Neural cell (in vitro differentiated cells): ENCODE measurements around the gene KCTD10. TPM values are rescaled to one million over a fixed set of nuclear protein-coding genes. Genes with fewer than 3 reads are reported as not detected.
A peak's percentile ranks its signal among the peaks of the same experiment; 100 is the strongest.

Experiments used
- H2AFZ ChIP-seq: fragments of 200-600, 300-800 bp; sonication (generic), shearing (Covaris generic); 2 replicates; pipeline ENCODE4 v1.6.0; 2014; ENCODE audit warnings: low read depth, mild to moderate bottlenecking, antibody characterized with exemption, low read length, moderate library complexity
- H3F3A ChIP-seq: fragments of 200-600 bp; shearing (Covaris generic); 2 replicates; pipeline ENCODE4 v1.6.1; 2016; ENCODE audit warnings: mild to moderate bottlenecking, moderate library complexity, mixed read lengths, antibody characterized with exemption, low read length; ENCODE audit not compliant: insufficient read depth, poor library complexity, severe bottlenecking
- H3K27ac ChIP-seq: fragments of 200-600, 300-800 bp; sonication (generic), shearing (Covaris generic); 2 replicates; pipeline ENCODE4 v1.5.1; 2014; ENCODE audit warnings: mild to moderate bottlenecking, low read length, moderate library complexity
- H3K27me3 ChIP-seq: fragments of 300-800, 200-600 bp; sonication (generic), shearing (Covaris generic); 2 replicates; pipeline ENCODE4 v1.6.0; 2014; ENCODE audit warnings: mild to moderate bottlenecking, low read depth, low read length, moderate library complexity; ENCODE audit not compliant: insufficient read depth
- H3K36me3 ChIP-seq: fragments of 300-800, 200-600 bp; sonication (generic), shearing (Covaris generic); 2 replicates; pipeline ENCODE4 v1.5.1; 2014; ENCODE audit warnings: mild to moderate bottlenecking, antibody characterized with exemption, low read length, moderate library complexity; ENCODE audit not compliant: insufficient read depth
- H3K4me2 ChIP-seq: fragments of 300-800, 200-600 bp; sonication (generic), shearing (Covaris generic); 2 replicates; pipeline ENCODE4 v1.6.0; 2014; ENCODE audit warnings: mild to moderate bottlenecking, low read length
- H3K4me3 ChIP-seq: fragments of 300-800, 200-600 bp; sonication (generic), shearing (Covaris generic); 2 replicates; pipeline ENCODE4 v1.5.1; 2014; ENCODE audit warnings: mild to moderate bottlenecking, low read length, moderate library complexity
- H3K79me2 ChIP-seq: fragments of 200-600 bp; shearing (Covaris generic); replicated peaks from 2 replicates; pipeline ENCODE4 v1.6.0; 2014; ENCODE audit warnings: mild to moderate bottlenecking, low read length, moderate library complexity; ENCODE audit not compliant: insufficient read depth
- H3K9ac ChIP-seq: fragments of 300-800, 200-600 bp; sonication (generic), shearing (Covaris generic); 2 replicates; pipeline ENCODE4 v1.6.1; 2016; ENCODE audit warnings: mild to moderate bottlenecking, low read length, mixed read lengths
- H3K9me2 ChIP-seq: fragments of 200-600 bp; shearing (Covaris generic); 2 replicates; pipeline ENCODE4 v1.6.1; 2016; ENCODE audit warnings: mild to moderate bottlenecking, low read length, mixed read lengths; ENCODE audit not compliant: insufficient read depth
- H3K9me3 ChIP-seq: fragments of 200-600, 300-800 bp; sonication (generic), shearing (Covaris generic); 2 replicates; pipeline ENCODE4 v1.6.1; 2016; ENCODE audit warnings: mild to moderate bottlenecking, mixed run types, low read length, moderate library complexity, mixed read lengths
- H4K20me1 ChIP-seq: fragments of 200-600 bp; shearing (Covaris generic); 2 replicates; pipeline ENCODE4 v1.6.1; 2016; ENCODE audit warnings: mild to moderate bottlenecking, mixed run types; ENCODE audit not compliant: insufficient read depth
- CTCF ChIP-seq: fragments of 450-650 bp; IDR thresholded peaks from 2 replicates; pipeline ENCODE4 v1.5.1; 2014; ENCODE audit warnings: antibody characterized with exemption, mild to moderate bottlenecking, moderate library complexity; ENCODE audit not compliant: poor library complexity, severe bottlenecking
- EP300 ChIP-seq: fragments of 450-650 bp; conservative IDR thresholded peaks from 2 replicates; pipeline ENCODE4 v1.6.1; 2014; ENCODE audit warnings: antibody characterized with exemption, mild to moderate bottlenecking, moderate library complexity; ENCODE audit not compliant: poor library complexity, severe bottlenecking
- EZH2 ChIP-seq: fragments of 200-600, 300-800 bp; shearing (Covaris generic), sonication (generic); IDR thresholded peaks from 2 replicates; pipeline ENCODE4 v1.6.1; 2014; ENCODE audit warnings: antibody characterized with exemption, low read length, borderline replicate concordance, mild to moderate bottlenecking; ENCODE audit not compliant: insufficient read depth, poor library complexity, severe bottlenecking
- MXI1 ChIP-seq: fragments of 450-650 bp; conservative IDR thresholded peaks from 2 replicates; pipeline ENCODE4 v1.6.1; 2014; ENCODE audit warnings: antibody characterized with exemption, mild to moderate bottlenecking; ENCODE audit not compliant: poor library complexity, severe bottlenecking
- POLR2AphosphoS5 ChIP-seq: IDR thresholded peaks from 2 replicates; pipeline ENCODE4 v1.6.1; 2012
- RAD21 ChIP-seq: fragments of 450-650 bp; conservative IDR thresholded peaks from 2 replicates; pipeline ENCODE4 v1.6.1; 2014; ENCODE audit warnings: antibody characterized with exemption, mild to moderate bottlenecking, moderate library complexity
- REST ChIP-seq: IDR thresholded peaks from 2 replicates; pipeline ENCODE4 v1.6.1; 2012; ENCODE audit warnings: borderline replicate concordance
- SMC3 ChIP-seq: fragments of 450-650 bp; conservative IDR thresholded peaks from 2 replicates; pipeline ENCODE4 v1.6.1; 2014; ENCODE audit warnings: antibody characterized with exemption, mild to moderate bottlenecking, moderate library complexity; ENCODE audit not compliant: poor library complexity
- TAF1 ChIP-seq: IDR thresholded peaks from 2 replicates; pipeline ENCODE4 v1.6.1; 2012; ENCODE audit warnings: low read depth
- polyA plus RNA-seq: library from polyadenylated mRNA; depleted of rRNA; stranded (reverse); fragments of >200 nt; gene quantifications from 2 replicates; pipeline ENCODE4 v1.2.3, GENCODE V29; 2014

Gene KCTD10
- polyA plus RNA-seq, 1 donor from 2014 or later, result 69.4 TPM

- H3F3A ChIP-seq, result no peaks in the 10 kb centered on the region
- no peaks in the 10 kb centered on the region for H3K36me3 ChIP-seq
- H4K20me1 ChIP-seq, result peaks cover 16% of the 10 kb centered on the region
- H3K9ac ChIP-seq, result no peak overlapping the region
- no peaks in the 10 kb centered on the region for H3K27me3 ChIP-seq
- no peaks in the 10 kb centered on the region for H3K9me3 ChIP-seq
- H3K4me3 ChIP-seq, result peak overlapping the region; percentile 35
- no peak overlapping the region for H2AFZ ChIP-seq
- H3K9me2 ChIP-seq, result no peaks in the 10 kb centered on the region
- TF ChIP-seq RAD21, result no peak
- TF ChIP-seq EP300, result no peak
- TF ChIP-seq MXI1, result no peak
- no peak for TF ChIP-seq POLR2AphosphoS5
- TF ChIP-seq REST, result no peak
- TF ChIP-seq SMC3, result no peak
- peaks cover 25% of the 10 kb centered on the region for H3K79me2 ChIP-seq
- H3K4me2 ChIP-seq, result no peak overlapping the region
- H3K27ac ChIP-seq, result peak overlapping the region; percentile 9
These were observed 13.3 kb downstream of the KCTD10 start for GRCh38 chr12:109463756-109464155.

GRCh38 chr12:109462868-109463692, 14.0 kb downstream of the KCTD10 start:
- no peaks in the 10 kb centered on the region for H3K36me3 ChIP-seq
- H3K4me3 ChIP-seq, result peak overlapping the region; percentile 35
- peaks cover 16% of the 10 kb centered on the region for H4K20me1 ChIP-seq

GRCh38 chr12:109461846-109462756, 15.0 kb downstream of the KCTD10 start:
- Histone ChIP-seq H4K20me1 (peaks cover 16% of the 10 kb centered on the region), H2AFZ (no peak overlapping the region), H3K27ac (peak overlapping the region; percentile 11), H3K27me3 (no peaks in the 10 kb centered on the region), H3K9me3 (no peaks in the 10 kb centered on the region), H3K36me3 (no peaks in the 10 kb centered on the region), H3K9ac (peak overlapping the region; percentile 5), H3K4me2 (no peak overlapping the region), H3K4me3 (no peak overlapping the region), H3K79me2 (peaks cover 19% of the 10 kb centered on the region), H3K9me2 (no peaks in the 10 kb centered on the region), H3F3A (no peaks in the 10 kb centered on the region)
- TF ChIP-seq EP300, result no peak
- no peak for TF ChIP-seq CTCF
- no peak for TF ChIP-seq POLR2AphosphoS5
- TF ChIP-seq MXI1, result no peak
- TF ChIP-seq REST, result no peak
- no peak for TF ChIP-seq TAF1

More at GRCh38 chr12:109462868-109463692, 14.0 kb downstream of the KCTD10 start:
- H3K9ac ChIP-seq, result peak overlapping the region; percentile 5
- H3K27me3 ChIP-seq, result no peaks in the 10 kb centered on the region
- no peaks in the 10 kb centered on the region for H3K9me2 ChIP-seq
- H3K4me2 ChIP-seq, result no peak overlapping the region
- no peaks in the 10 kb centered on the region for H3F3A ChIP-seq
- H3K27ac ChIP-seq, result peak overlapping the region; percentile 11
- H3K9me3 ChIP-seq, result no peaks in the 10 kb centered on the region
- no peak for TF ChIP-seq EZH2
- H3K79me2 ChIP-seq, result peaks cover 25% of the 10 kb centered on the region
- H2AFZ ChIP-seq, result no peak overlapping the region
